8988T (cell line): ENCODE measurements around the gene RGR.

Experiments
- DNase-seq: peaks from one replicate; pipeline ENCODE4 v3.0.0; 2011

RGR gene

DNA sequence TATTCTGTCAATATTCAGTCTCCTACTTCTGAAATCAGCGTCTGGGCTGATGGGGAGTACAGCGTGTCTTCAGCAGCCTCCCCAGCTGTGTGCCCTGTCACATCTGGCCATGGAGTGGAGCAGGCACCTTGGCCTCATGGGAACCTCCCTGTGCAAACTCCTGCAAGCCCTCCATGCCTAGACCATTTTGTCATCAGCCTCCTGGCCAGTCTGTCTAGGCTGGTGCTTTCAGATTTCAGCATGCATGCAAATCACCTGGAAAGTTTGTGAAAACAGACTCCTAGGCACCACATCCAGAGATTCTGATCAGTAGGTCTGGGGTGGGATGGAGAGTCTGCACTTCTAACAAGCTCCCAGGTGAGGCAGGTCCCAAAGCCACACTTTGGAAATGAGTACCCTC is 57.4 kb downstream of the RGR start:
- no peak for DNase-seq

- DNase-seq = no peak
Observed at GRCh38 chr10:84306751-84307384, 62.0 kb downstream of the RGR start.

- DNase-seq = no peak
Observed at GRCh38 chr10:84308021-84308420, 63.2 kb downstream of the RGR start.

GRCh38 chr10:84308481-84309304 is 63.8 kb downstream of the RGR start:
- no peak for DNase-seq
